Measurements from ENCODE around the gene ITGA2B. TPM values are rescaled to one million over a fixed set of nuclear protein-coding genes. Genes with fewer than 3 reads are reported as not detected.
A peak's percentile ranks its signal among the peaks of the same experiment; 100 is the strongest.

The ITGA2B gene
- total and polyA plus RNA-seq, 8 donors: 0.09 to 0.61 (median 0.48) TPM

DNA sequence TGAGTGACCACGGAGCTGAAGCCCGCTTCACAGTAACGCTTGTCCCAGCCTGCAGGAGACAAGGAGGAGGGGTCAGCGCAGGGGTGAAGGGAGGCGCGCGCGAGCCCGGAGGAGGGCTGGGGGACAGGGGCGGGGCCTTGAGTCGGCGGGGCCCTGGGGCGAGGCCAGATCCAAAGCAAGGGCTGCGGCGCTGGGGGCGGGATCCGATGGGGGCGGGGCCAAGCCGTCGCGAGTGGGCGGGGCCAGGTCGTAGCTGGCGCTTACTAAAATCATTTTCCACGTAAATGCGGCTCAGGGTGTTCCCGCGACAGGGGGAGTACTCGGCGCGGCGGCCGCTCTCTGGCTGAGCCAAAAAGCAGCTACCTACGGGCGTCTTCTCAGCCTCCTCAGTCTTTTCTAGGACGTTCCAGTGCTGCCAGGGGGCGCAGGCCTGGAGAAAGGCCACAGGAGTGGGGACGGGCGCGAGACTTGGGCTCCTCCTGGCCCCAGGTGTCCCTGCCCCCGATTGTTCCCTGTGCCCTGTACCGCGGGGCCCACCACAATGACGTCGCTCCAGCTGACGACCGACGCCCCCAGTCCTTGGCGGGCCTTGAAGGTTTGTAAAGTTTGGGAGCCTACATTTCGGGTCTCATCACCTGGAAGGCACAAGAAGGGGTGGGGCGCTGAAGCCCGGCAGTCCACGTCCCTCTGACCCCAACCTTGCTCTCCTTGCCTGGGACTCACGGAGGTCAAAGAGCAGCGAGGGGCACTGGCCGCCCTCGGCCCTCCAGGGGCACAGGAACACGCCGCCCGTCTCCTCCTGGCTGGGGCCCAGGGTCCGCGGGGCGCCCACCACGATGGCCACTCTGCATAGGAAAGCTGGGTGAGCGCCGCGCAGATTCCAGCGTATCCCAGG lies 3.9 kb downstream of the ITGA2B start:
- no peaks in the 10 kb centered on the region for H3K27me3 ChIP-seq
- intact Hi-C loops (cut with DNase I): no loop called here
- H3K4me3 ChIP-seq: peak overlapping the region; percentile 15 to 53 (median 36)
- H3K9me3 ChIP-seq: no peaks in the 10 kb centered on the region
- 4% methylated on average over 56 to 68 of the region's 68 CpGs for WGBS, 2 donors
- DNase-seq (peak; percentile 80 to 94 (median 88)), FAIRE-seq (no peak), ATAC-seq (peak; percentile 90 to 98 (median 96))
- TF ChIP-seq, protein P1, sequence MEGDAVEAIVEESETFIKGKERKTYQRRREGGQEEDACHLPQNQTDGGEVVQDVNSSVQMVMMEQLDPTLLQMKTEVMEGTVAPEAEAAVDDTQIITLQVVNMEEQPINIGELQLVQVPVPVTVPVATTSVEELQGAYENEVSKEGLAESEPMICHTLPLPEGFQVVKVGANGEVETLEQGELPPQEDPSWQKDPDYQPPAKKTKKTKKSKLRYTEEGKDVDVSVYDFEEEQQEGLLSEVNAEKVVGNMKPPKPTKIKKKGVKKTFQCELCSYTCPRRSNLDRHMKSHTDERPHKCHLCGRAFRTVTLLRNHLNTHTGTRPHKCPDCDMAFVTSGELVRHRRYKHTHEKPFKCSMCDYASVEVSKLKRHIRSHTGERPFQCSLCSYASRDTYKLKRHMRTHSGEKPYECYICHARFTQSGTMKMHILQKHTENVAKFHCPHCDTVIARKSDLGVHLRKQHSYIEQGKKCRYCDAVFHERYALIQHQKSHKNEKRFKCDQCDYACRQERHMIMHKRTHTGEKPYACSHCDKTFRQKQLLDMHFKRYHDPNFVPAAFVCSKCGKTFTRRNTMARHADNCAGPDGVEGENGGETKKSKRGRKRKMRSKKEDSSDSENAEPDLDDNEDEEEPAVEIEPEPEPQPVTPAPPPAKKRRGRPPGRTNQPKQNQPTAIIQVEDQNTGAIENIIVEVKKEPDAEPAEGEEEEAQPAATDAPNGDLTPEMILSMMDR (IDR thresholded peaks at IDR 0.05): no peak
- peaks cover 0 to 3% (median 0%) of the 10 kb centered on the region in 3 donors for H3K4me1 ChIP-seq
- no peak overlapping the region for H3K27ac ChIP-seq
- no peaks in the 10 kb centered on the region for H3K36me3 ChIP-seq

DNA sequence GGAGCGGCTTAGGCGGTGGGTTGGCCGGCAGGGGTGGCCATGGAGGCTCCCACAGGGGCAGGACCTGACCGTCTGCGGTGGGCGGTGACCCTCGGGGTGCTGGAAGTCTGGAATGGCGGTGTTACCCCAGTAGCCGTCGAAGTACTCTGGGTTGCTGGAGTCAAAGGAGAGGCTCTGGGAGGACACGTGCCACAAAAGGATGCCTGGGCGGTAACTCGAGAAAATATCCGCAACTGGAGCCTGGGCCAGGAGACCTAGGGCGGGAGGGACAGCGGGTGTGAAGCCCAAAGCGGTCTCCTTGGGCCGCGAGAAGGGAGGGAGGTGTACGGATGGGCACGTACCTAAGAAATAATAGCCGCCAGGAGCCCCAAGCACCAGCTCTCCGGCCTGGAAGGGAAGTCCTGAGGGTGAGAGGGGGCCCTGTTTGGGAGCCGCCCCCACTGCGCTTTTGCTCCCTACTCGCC lies 4.6 kb downstream of the ITGA2B start:
- FAIRE-seq (no peak), ATAC-seq (peak; percentile 2 to 45 (median 34)), DNase-seq (peak in 3 of 6 donors; percentile 31 to 75 (median 65))
- Histone ChIP-seq H3K9me3 (no peaks in the 10 kb centered on the region), H3K4me3 (peak overlapping the region; percentile 15 to 53 (median 36)), H3K27me3 (no peaks in the 10 kb centered on the region), H3K4me1 (peaks cover 0 to 3% (median 0%) of the 10 kb centered on the region in 3 donors), H3K36me3 (no peaks in the 10 kb centered on the region), H3K27ac (no peak overlapping the region)
- intact Hi-C loops (cut with DNase I): no loop called here
- TF ChIP-seq, protein P1 (IDR thresholded peaks at IDR 0.05): no peak
- 4 to 5% methylated on average over 25 to 26 of the region's 26 CpGs for WGBS, 2 donors

DNA sequence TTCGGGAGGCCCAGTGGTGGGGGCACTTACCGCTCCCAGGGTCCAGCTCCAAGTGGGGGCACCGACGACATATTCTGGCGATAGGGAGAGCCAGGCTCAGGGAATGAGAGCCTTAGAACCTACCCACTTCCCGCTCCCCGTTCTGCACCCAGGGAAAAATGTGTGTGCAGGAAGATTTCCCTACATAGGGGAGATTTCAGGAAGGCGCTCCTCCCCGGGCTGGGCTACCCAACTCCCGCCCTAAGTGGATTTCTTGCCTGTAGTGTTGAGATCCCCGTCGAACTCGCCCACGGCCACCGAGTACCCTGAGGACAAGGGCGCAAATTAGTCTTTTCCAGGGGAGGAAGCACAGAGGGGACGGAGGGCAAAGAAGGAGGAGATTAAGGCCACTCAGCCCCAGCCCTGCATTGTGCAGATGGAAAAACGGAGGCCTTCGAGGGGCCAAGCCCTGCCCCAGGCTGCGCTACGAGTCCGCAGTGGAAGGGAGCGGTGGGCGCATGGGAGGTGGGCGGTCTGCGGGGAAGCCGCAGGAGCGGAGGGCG lies 5.1 kb downstream of the ITGA2B start:
- intact Hi-C loops (cut with DNase I): no loop called here
- Histone ChIP-seq H3K36me3 (no peaks in the 10 kb centered on the region), H3K27ac (no peak overlapping the region), H3K9me3 (no peaks in the 10 kb centered on the region), H3K4me3 (peak overlapping the region in 1 of 4 donors; percentile 50), H3K27me3 (no peaks in the 10 kb centered on the region), H3K4me1 (peaks cover 0 to 3% (median 0%) of the 10 kb centered on the region in 3 donors)
- 22 to 23% methylated on average over 29 of the region's 29 CpGs for WGBS, 2 donors
- ATAC-seq (no peak), FAIRE-seq (no peak), DNase-seq (no peak)
- TF ChIP-seq, protein P1 (IDR thresholded peaks at IDR 0.05): no peak

GRCh38 chr17:44383861-44384260 lies 5.6 kb downstream of the ITGA2B start:
- TF ChIP-seq, protein P1 (IDR thresholded peaks at IDR 0.05): no peak
- ATAC-seq: no peak
- Histone ChIP-seq H3K4me3 (no peak overlapping the region), H3K27ac (no peak overlapping the region), H3K36me3 (no peaks in the 10 kb centered on the region), H3K27me3 (no peaks in the 10 kb centered on the region), H3K4me1 (peaks cover 0 to 3% (median 0%) of the 10 kb centered on the region in 3 donors), H3K9me3 (no peaks in the 10 kb centered on the region)
- no peak for FAIRE-seq
- intact Hi-C loops (cut with DNase I): no loop called here
- 58 to 65% methylated on average over 16 of the region's 16 CpGs for WGBS, 2 donors
- DNase-seq: no peak

Measured in pancreas (tissue), 10 donors.